CD4-positive, alpha-beta T cell treated with Interleukin-15 for 1 hour (primary cell): ENCODE measurements around the gene THBS2.
A peak's percentile ranks its signal among the peaks of the same experiment; 100 is the strongest.

Source experiments
- DNase-seq: peaks from one replicate; pipeline ENCODE4 v3.0.0-alpha.2; 2020

The THBS2 gene

GRCh38 chr6:169177516-169178166 is 76.0 kb downstream of the THBS2 start:
- no peak for DNase-seq

GRCh38 chr6:169176361-169176991 is 77.2 kb downstream of the THBS2 start:
- peak; percentile 9 for DNase-seq

GRCh38 chr6:169175360-169175887 is 78.2 kb downstream of the THBS2 start:
- DNase-seq, result no peak

- no peak for DNase-seq
Measured at GRCh38 chr6:169174516-169175359, 78.9 kb downstream of the THBS2 start.

GRCh38 chr6:169173532-169174268 is 79.9 kb downstream of the THBS2 start:
- peak; percentile 15 for DNase-seq

GRCh38 chr6:169172946-169173345 is 80.7 kb downstream of the THBS2 start:
- DNase-seq, result no peak

GRCh38 chr6:169172456-169172855 is 81.2 kb downstream of the THBS2 start:
- peak; percentile 12 for DNase-seq

- DNase-seq, result no peak
Measured at GRCh38 chr6:169171951-169172350, 81.7 kb downstream of the THBS2 start.

GRCh38 chr6:169171016-169171415 is 82.6 kb downstream of the THBS2 start:
- no peak for DNase-seq

- DNase-seq, result no peak
Measured at GRCh38 chr6:169170583-169170955, 83.1 kb downstream of the THBS2 start.

- DNase-seq, result peak; percentile 15
Measured at GRCh38 chr6:169169941-169170582, 83.6 kb downstream of the THBS2 start.

GRCh38 chr6:169169375-169169774 is 84.3 kb downstream of the THBS2 start:
- DNase-seq, result no peak

GRCh38 chr6:169168706-169169105 is 84.9 kb downstream of the THBS2 start:
- DNase-seq, result peak; percentile 10

GRCh38 chr6:169168302-169168630 is 85.4 kb downstream of the THBS2 start:
- DNase-seq, result no peak

- DNase-seq, result peak; percentile 10
Measured at GRCh38 chr6:169167581-169168301, 85.9 kb downstream of the THBS2 start.

GRCh38 chr6:169166896-169167580 is 86.6 kb downstream of the THBS2 start:
- DNase-seq, result no peak
